ENCODE results near the gene RAMP3.

RAMP3 gene

DNA sequence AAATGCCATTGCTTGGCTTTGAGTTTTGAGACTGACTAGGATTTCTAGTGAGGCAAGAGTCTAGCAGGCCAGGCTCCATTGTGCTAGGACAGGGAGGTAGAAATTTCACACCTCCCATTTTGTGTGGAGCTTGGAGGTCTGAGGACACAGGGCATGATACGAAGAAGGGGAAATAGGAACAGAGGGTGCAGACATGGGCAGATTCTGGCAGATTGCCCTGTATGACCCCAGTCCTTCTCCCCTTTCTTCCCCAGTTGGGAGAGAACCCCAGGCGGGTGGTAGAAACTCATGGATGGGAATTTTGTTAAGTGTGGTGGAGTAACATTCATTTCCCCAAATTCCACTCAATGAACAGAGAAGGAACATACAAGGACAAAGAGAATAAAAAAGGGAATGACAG, 54.4 kb downstream of the RAMP3 start:
- TF ChIP-seq, protein P1, sequence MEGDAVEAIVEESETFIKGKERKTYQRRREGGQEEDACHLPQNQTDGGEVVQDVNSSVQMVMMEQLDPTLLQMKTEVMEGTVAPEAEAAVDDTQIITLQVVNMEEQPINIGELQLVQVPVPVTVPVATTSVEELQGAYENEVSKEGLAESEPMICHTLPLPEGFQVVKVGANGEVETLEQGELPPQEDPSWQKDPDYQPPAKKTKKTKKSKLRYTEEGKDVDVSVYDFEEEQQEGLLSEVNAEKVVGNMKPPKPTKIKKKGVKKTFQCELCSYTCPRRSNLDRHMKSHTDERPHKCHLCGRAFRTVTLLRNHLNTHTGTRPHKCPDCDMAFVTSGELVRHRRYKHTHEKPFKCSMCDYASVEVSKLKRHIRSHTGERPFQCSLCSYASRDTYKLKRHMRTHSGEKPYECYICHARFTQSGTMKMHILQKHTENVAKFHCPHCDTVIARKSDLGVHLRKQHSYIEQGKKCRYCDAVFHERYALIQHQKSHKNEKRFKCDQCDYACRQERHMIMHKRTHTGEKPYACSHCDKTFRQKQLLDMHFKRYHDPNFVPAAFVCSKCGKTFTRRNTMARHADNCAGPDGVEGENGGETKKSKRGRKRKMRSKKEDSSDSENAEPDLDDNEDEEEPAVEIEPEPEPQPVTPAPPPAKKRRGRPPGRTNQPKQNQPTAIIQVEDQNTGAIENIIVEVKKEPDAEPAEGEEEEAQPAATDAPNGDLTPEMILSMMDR (IDR thresholded peaks at IDR 0.05; ENCODE audit: low read depth, low read length, missing control alignments): no peak
- H3K4me3 ChIP-seq (replicated peaks; ENCODE audit: low read depth, low read length): no peak overlapping the region
- no peak for DNase-seq (ENCODE audit: extremely low read depth, low read depth)

DNA sequence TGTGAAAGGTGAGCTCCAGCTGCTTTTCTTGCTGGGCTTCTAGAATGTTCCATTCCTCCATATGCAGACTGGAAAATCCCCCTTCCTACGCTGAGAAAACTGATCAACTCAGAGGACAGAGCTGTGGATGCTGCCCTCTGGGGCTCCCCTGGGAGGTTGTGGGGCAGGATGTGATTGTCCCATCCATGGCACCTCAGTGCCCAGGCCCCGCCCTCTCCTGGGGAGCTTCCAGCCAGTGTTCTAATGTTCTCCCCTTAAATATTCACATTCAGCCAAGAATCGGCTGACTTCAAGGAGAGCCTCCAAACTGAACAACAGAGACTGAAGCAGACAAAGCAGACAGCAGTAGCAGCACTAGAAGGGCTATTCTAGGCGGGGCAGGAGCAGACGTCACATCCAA, 55.0 kb downstream of the RAMP3 start:
- DNase-seq (ENCODE audit: extremely low read depth, low read depth): no peak
- no peak overlapping the region for H3K4me3 ChIP-seq (replicated peaks; ENCODE audit: low read depth, low read length)
- TF ChIP-seq, protein P1 (IDR thresholded peaks at IDR 0.05; ENCODE audit: low read depth, low read length, missing control alignments): no peak

DNA sequence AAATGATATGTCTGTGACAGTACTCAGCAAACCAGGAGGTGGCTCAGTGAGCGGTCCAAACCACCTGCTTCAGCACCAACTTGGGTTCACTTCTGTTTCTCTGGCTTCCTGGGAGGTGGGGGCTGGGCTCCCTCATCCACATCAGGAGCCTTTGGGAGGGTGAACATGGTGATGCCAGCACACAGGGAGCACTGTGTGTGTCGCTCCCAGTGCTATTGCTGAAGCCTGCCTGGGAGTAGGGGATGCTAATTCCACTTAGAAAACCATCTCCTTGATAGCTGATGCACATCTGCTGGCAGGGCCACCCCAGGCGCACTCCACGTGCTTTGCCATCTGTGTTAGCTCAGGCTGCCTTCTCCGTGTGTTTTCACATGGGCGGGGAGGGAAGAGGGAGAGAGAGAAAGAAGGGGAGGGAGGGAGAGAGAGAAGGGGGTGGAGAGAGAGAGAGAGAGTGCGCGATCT, 58.0 kb downstream of the RAMP3 start:
- TF ChIP-seq, protein P1 (IDR thresholded peaks at IDR 0.05; ENCODE audit: low read depth, low read length, missing control alignments): no peak
- DNase-seq (ENCODE audit: extremely low read depth, low read depth): no peak
- H3K4me3 ChIP-seq (replicated peaks; ENCODE audit: low read depth, low read length): no peak overlapping the region

DNA sequence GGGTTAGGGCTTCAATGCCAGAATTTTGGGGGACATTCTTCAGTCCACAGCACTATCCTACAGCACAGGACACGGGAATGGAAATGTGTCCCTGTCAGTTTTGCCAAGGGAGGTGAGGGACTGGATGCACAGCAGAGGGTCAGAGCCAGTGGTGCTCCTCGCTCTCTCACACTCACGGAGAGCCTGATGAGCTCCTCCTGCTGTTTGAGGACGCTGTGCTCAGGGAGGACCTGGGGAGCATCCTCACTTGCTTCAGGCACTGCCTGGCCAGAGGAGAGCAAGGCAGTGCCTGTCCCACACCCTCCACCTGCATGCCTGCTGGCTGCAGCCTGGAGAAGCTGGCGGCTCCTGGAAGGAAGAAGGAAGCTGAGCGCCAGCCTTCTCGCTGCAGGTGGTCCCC, 58.6 kb downstream of the RAMP3 start:
- TF ChIP-seq, protein P1 (IDR thresholded peaks at IDR 0.05; ENCODE audit: low read depth, low read length, missing control alignments): no peak
- no peak for DNase-seq (ENCODE audit: extremely low read depth, low read depth)
- no peak overlapping the region for H3K4me3 ChIP-seq (replicated peaks; ENCODE audit: low read depth, low read length)

DNA sequence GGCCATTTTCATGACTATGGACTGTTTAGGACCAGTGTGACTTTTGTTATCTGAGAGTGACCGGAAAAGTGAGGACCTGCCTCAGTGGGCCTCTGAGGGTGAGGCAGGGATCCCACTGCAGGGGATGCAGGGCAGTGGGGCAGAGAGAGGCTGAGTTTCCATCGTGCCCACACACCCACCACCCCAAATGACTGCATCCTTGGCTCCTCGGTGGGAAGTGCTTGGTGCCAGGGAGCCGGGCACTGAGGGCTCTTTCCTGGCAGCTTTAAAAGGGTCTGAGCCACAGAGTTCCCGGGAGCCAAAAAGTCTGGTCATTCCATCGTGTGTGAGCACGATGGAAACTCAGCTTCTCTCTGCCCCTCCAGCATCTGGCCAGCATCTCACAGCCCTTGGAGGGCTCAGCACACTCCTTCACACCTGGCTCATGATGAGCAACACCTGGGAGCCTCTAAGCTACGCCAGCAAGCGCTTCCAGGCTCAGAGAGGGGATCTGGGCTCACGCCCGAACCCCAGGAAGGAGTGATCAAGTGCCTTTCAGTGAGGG, 59.1 kb downstream of the RAMP3 start:
- TF ChIP-seq, protein P1 (IDR thresholded peaks at IDR 0.05; ENCODE audit: low read depth, low read length, missing control alignments): no peak
- H3K4me3 ChIP-seq (replicated peaks; ENCODE audit: low read depth, low read length): no peak overlapping the region
- DNase-seq (ENCODE audit: extremely low read depth, low read depth): no peak

DNA sequence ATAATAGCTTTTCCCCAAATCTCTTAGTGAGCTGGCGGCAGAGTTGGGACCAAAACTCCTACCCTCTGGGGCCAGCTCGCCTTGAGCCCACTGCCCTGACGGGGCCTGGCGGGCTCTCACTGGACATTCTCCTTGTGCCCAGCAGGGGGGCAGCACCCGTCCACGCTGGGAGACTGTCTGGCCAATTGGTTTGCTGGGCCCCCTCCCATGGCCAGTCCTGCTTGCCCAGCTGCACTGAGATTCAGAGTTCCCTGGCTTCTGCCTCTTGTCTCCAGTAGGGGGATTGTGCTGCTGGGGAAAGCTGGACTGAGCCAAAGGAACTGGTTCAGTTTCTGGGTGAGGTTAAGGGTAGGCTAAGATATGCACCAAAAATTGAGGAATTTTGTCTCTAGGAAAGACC, 59.8 kb downstream of the RAMP3 start:
- no peak for DNase-seq (ENCODE audit: extremely low read depth, low read depth)
- TF ChIP-seq, protein P1 (IDR thresholded peaks at IDR 0.05; ENCODE audit: low read depth, low read length, missing control alignments): peak; percentile 65
- H3K4me3 ChIP-seq (replicated peaks; ENCODE audit: low read depth, low read length): no peak overlapping the region

DNA sequence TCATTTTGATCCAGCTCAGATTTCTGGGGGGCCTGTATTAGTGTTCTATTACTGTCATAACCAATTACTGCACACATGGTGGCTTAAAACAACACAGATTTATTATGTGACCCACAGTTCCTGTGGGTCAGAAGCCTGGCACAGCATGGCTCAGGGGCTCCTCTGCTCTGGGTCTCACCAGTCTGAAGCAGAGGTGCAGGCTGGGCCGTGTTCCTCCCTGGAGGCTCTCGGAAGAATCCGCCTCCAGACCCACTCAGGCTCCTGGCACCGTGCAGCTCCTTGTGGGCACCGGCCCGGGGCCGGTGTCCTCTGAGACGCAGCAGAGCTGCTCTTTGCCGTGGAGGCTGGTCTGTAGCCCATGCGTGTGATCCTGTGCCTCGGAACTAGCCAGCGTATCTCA, 61.5 kb downstream of the RAMP3 start:
- H3K4me3 ChIP-seq (replicated peaks; ENCODE audit: low read depth, low read length): no peak overlapping the region
- DNase-seq (ENCODE audit: extremely low read depth, low read depth): no peak
- TF ChIP-seq, protein P1 (IDR thresholded peaks at IDR 0.05; ENCODE audit: low read depth, low read length, missing control alignments): no peak
